NCI-H226 (cell line): ENCODE measurements around the gene PPP2R5C.
A peak's percentile ranks its signal among the peaks of the same experiment; 100 is the strongest.
"Not testable (repeated sequence)": the region's sequence is repeated elsewhere in the genome, so short reads cannot be mapped to it uniquely, and the experiment has no call there.

ENCODE experiments used
- DNase-seq: peaks from one replicate; pipeline ENCODE4 v3.0.0-alpha.2; 2015

The PPP2R5C gene

GRCh38 chr14:101957406-101958234 lies 196.1 kb downstream of the PPP2R5C start:
- no peak for DNase-seq

GRCh38 chr14:101958418-101959180 lies 197.1 kb downstream of the PPP2R5C start:
- DNase-seq, result no peak

GRCh38 chr14:101959277-101959676 lies 197.8 kb downstream of the PPP2R5C start:
- no peak for DNase-seq

- no peak for DNase-seq
These were observed 198.7 kb downstream of the PPP2R5C start for GRCh38 chr14:101960225-101960624.

GRCh38 chr14:101961011-101961721 lies 199.7 kb downstream of the PPP2R5C start:
- DNase-seq, result peak; percentile 62

- no peak for DNase-seq
These were observed 200.4 kb downstream of the PPP2R5C start for GRCh38 chr14:101961746-101962502.

GRCh38 chr14:101962503-101962874 lies 201.0 kb downstream of the PPP2R5C start:
- no peak for DNase-seq

GRCh38 chr14:101963052-101963451 lies 201.5 kb downstream of the PPP2R5C start:
- no peak for DNase-seq

GRCh38 chr14:101963656-101964296 lies 202.3 kb downstream of the PPP2R5C start:
- DNase-seq, result no peak

GRCh38 chr14:101964297-101965180 lies 203.0 kb downstream of the PPP2R5C start, which contains the start of gene DYNC1H1:
Gene DYNC1H1, plus strand, starts transcription at chr14:101964573. Its CDS starts 119 bp downstream, at chr14:101964692.
- DNase-seq, result peak; percentile 82

GRCh38 chr14:101965181-101965544 lies 203.7 kb downstream of the PPP2R5C start:
- DNase-seq, result peak; percentile 28

- DNase-seq, result no peak
These were observed 204.5 kb downstream of the PPP2R5C start for GRCh38 chr14:101965770-101966722.

- no peak for DNase-seq
These were observed 205.2 kb downstream of the PPP2R5C start for GRCh38 chr14:101966742-101967141.

GRCh38 chr14:101968186-101968585 lies 206.7 kb downstream of the PPP2R5C start:
- DNase-seq, result no peak

GRCh38 chr14:101969481-101969880 lies 208.0 kb downstream of the PPP2R5C start:
- DNase-seq, result no peak

- no peak for DNase-seq
These were observed 209.4 kb downstream of the PPP2R5C start for GRCh38 chr14:101970830-101971400.

GRCh38 chr14:101971458-101971857 lies 209.9 kb downstream of the PPP2R5C start:
- not testable (repeated sequence) for DNase-seq

- DNase-seq, result peak; percentile 99
These were observed 210.8 kb downstream of the PPP2R5C start for GRCh38 chr14:101972126-101972866.

- peak; percentile 29 for DNase-seq
These were observed 211.8 kb downstream of the PPP2R5C start for GRCh38 chr14:101973356-101973755.
